CD4-positive, alpha-beta memory T cell (primary cell): ENCODE results near the gene DTX1. TPM values are rescaled to one million over a fixed set of nuclear protein-coding genes. Genes with fewer than 3 reads are reported as not detected.

Experiments used
- CTCF ChIA-PET: fragments of 350-600 bp; sonication (Branson Sonifier 250); formaldehyde crosslinking; loops from one replicate; lab custom pipeline; 2021; ENCODE audit warnings: inconsistent platforms; ENCODE audit not compliant: partially characterized antibody; lab: Charles Lee
- POLR2A ChIA-PET: fragments of 350-600 bp; sonication (Branson Sonifier 250); formaldehyde crosslinking; loops from one replicate; lab custom pipeline; 2021; ENCODE audit not compliant: partially characterized antibody; lab: Charles Lee
- DNase-seq, 5 donors: peaks; one replicate each; pipeline versions ENCODE4 v3.0.0 to v3.0.0-alpha.2; 2020 to 2022; ENCODE audit warnings: mixed read lengths in 1 of 5
- H3K27ac ChIP-seq: one replicate; pipeline ENCODE4 v1.7.0; 2013; ENCODE audit warnings: low read depth, low read length
- H3K27me3 ChIP-seq: 2 replicates; pipeline ENCODE4 v1.7.0; 2013; ENCODE audit warnings: mild to moderate bottlenecking, low read length, moderate library complexity; ENCODE audit not compliant: insufficient read depth
- H3K36me3 ChIP-seq: 2 replicates; pipeline ENCODE4 v1.7.0; 2013; ENCODE audit warnings: mild to moderate bottlenecking, low read length, moderate library complexity; ENCODE audit not compliant: insufficient read depth
- H3K4me1 ChIP-seq: 2 replicates; pipeline ENCODE4 v1.7.0; 2013; ENCODE audit warnings: mild to moderate bottlenecking, low read length, moderate library complexity; ENCODE audit not compliant: insufficient read depth
- H3K4me3 ChIP-seq, 2 donors: one replicate each; pipeline ENCODE4 v1.7.0; 2013; ENCODE audit warnings: low read length in 2 of 2, mild to moderate bottlenecking in 1 of 2
- H3K9me3 ChIP-seq, 2 donors: one replicate each; pipeline ENCODE4 v1.7.0; 2013; ENCODE audit warnings: low read length in 2 of 2, control low read depth in 1 of 2; ENCODE audit not compliant: control insufficient read depth in 1 of 2
- H3K27ac Mint-ChIP-seq, 7 donors: one replicate each; pipeline ENCODE4 v1.8.0; 2020 to 2021; ENCODE audit warnings: mixed read lengths in 7 of 7, mild to moderate bottlenecking in 6 of 7, inconsistent platforms in 3 of 7, moderate library complexity in 3 of 7
- H3K27me3 Mint-ChIP-seq, 2 donors: one replicate each; pipeline ENCODE4 v1.8.0; 2020 to 2021; ENCODE audit warnings: mixed read lengths in 2 of 2
- H3K36me3 Mint-ChIP-seq, 2 donors: one replicate each; pipeline ENCODE4 v1.8.0; 2020 to 2021; ENCODE audit warnings: mixed read lengths in 2 of 2, inconsistent platforms in 1 of 2, mild to moderate bottlenecking in 1 of 2
- H3K4me1 Mint-ChIP-seq, 4 donors: one replicate each; pipeline ENCODE4 v1.8.0; 2020 to 2021; ENCODE audit warnings: mixed read lengths in 4 of 4, mild to moderate bottlenecking in 1 of 4
- H3K4me3 Mint-ChIP-seq, 8 donors: one replicate each; pipeline ENCODE4 v1.8.0; 2020 to 2021; ENCODE audit warnings: mixed read lengths in 8 of 8, mild to moderate bottlenecking in 7 of 8, moderate library complexity in 6 of 8, inconsistent platforms in 3 of 8
- H3K9me3 Mint-ChIP-seq, 8 donors: one replicate each; pipeline ENCODE4 v1.8.0; 2020 to 2021; ENCODE audit warnings: mixed read lengths in 8 of 8, mild to moderate bottlenecking in 5 of 8, inconsistent platforms in 3 of 8, moderate library complexity in 1 of 8
- intact Hi-C: fragments of 100-400 bp; cut with micrococcal nuclease; formaldehyde crosslinking; loops from one replicate; pipeline ENCODE4 v1.15.1; 2023
- polyA plus RNA-seq, 2 donors: library from polyadenylated mRNA; unstranded; fragments of 300-500 nt; fragmentation: Illumina TruSeq; gene quantifications; one replicate each; pipeline ENCODE4 v1.2.3, GENCODE V29; 2021
- total RNA-seq, 2 experiments: library from RNA; stranded (reverse); gene quantifications; one replicate each; pipeline ENCODE4 v1.2.3, GENCODE V29; 2021

DTX1 gene
- total and polyA plus RNA-seq, 4 experiments from 2014 or later: 0.30 to 7.5 (median 5.5) TPM

- Mint-ChIP-seq H3K36me3 (peaks cover 3 to 6% of the 10 kb centered on the region in 2 donors), H3K27me3 (no peaks in the 10 kb centered on the region), H3K4me1 (peaks cover 46 to 83% (median 62%) of the 10 kb centered on the region in 4 donors), H3K9me3 (no peaks in the 10 kb centered on the region), H3K4me3 (peak overlapping the region in 2 of 8 donors; percentile 10 to 43), H3K27ac (peak overlapping the region in 6 of 7 donors; percentile 1 to 91 (median 79))
- POLR2A ChIA-PET: interaction anchor here (1.1 kb wide), 1 partner anchor 93 kb away, joined by 3 read pairs; the partner anchor contains the start of gene OAS2
- no peaks in the 10 kb centered on the region for H3K9me3 ChIP-seq
- H3K27me3 ChIP-seq: no peaks in the 10 kb centered on the region
- H3K27ac ChIP-seq: no peak overlapping the region
- peaks cover 36% of the 10 kb centered on the region for H3K4me1 ChIP-seq
- CTCF ChIA-PET: interaction anchor here (1.1 to 2.4 kb wide), 5 partner anchors 10 to 102 kb away, joined by 4 to 11 read pairs (median 5); no protein-coding TSS in a partner anchor
- no peak for DNase-seq
- no peak overlapping the region for H3K4me3 ChIP-seq
- H3K36me3 ChIP-seq: no peaks in the 10 kb centered on the region
- intact Hi-C loops: no loop called here
These were observed 14.9 kb downstream of the DTX1 start for GRCh38 chr12:113071135-113072112.

- Mint-ChIP-seq H3K4me1 (peaks cover 47 to 82% (median 62%) of the 10 kb centered on the region in 4 donors), H3K9me3 (no peaks in the 10 kb centered on the region), H3K27ac (peak overlapping the region in 6 of 7 donors; percentile 1 to 89 (median 72)), H3K27me3 (no peaks in the 10 kb centered on the region), H3K36me3 (peaks cover 8 to 11% of the 10 kb centered on the region in 2 donors), H3K4me3 (peak overlapping the region in 1 of 8 donors; percentile 39)
- POLR2A ChIA-PET: no interaction called here
- no peaks in the 10 kb centered on the region for H3K36me3 ChIP-seq
- peaks cover 36% of the 10 kb centered on the region for H3K4me1 ChIP-seq
- no peaks in the 10 kb centered on the region for H3K27me3 ChIP-seq
- CTCF ChIA-PET: interaction anchor here (2.4 kb wide), 1 partner anchor 23 kb away, joined by 11 read pairs; no protein-coding TSS in a partner anchor
- DNase-seq: no peak
- H3K27ac ChIP-seq: no peak overlapping the region
- no peaks in the 10 kb centered on the region for H3K9me3 ChIP-seq
- no peak overlapping the region for H3K4me3 ChIP-seq
- intact Hi-C loops: no loop called here
These were observed 15.6 kb downstream of the DTX1 start for GRCh38 chr12:113072136-113072535.

- no peaks in the 10 kb centered on the region for H3K36me3 ChIP-seq
- peaks cover 11 to 14% of the 10 kb centered on the region in 2 donors for H3K36me3 Mint-ChIP-seq
- no peak overlapping the region for H3K27ac ChIP-seq
- H3K27me3 Mint-ChIP-seq: no peaks in the 10 kb centered on the region
- ChIA-PET CTCF (interaction anchor here (1.2 to 2.4 kb wide), 2 partner anchors 25 to 81 kb away, joined by 3 to 11 read pairs; no protein-coding TSS in a partner anchor), POLR2A (interaction anchor here (1.0 kb wide), 1 partner anchor 11 kb away, joined by 3 read pairs; no protein-coding TSS in a partner anchor)
- peaks cover 42 to 70% (median 56%) of the 10 kb centered on the region in 4 donors for H3K4me1 Mint-ChIP-seq
- H3K4me3 Mint-ChIP-seq: peak overlapping the region in 2 of 8 donors; percentile 2 to 10
- no peaks in the 10 kb centered on the region for H3K27me3 ChIP-seq
- H3K4me3 ChIP-seq: no peak overlapping the region
- DNase-seq: no peak
- H3K9me3 ChIP-seq: no peaks in the 10 kb centered on the region
- peaks cover 36% of the 10 kb centered on the region for H3K4me1 ChIP-seq
- intact Hi-C loops: no loop called here
- peak overlapping the region in 5 of 7 donors; percentile 24 to 89 (median 68) for H3K27ac Mint-ChIP-seq
- H3K9me3 Mint-ChIP-seq: no peaks in the 10 kb centered on the region
These were observed 17.1 kb downstream of the DTX1 start for GRCh38 chr12:113073586-113073985.

- intact Hi-C loops: no loop called here
- Mint-ChIP-seq H3K36me3 (peaks cover 14 to 23% of the 10 kb centered on the region in 2 donors), H3K9me3 (no peaks in the 10 kb centered on the region), H3K27ac (peak overlapping the region; percentile 18 to 91 (median 65)), H3K4me3 (peak overlapping the region in 3 of 8 donors; percentile 8 to 58 (median 39)), H3K27me3 (no peaks in the 10 kb centered on the region), H3K4me1 (peaks cover 39 to 67% (median 46%) of the 10 kb centered on the region in 4 donors)
- no peak for DNase-seq
- no peaks in the 10 kb centered on the region for H3K9me3 ChIP-seq
- no peak overlapping the region for H3K27ac ChIP-seq
- no peaks in the 10 kb centered on the region for H3K36me3 ChIP-seq
- no peak overlapping the region for H3K4me3 ChIP-seq
- H3K27me3 ChIP-seq: no peaks in the 10 kb centered on the region
- H3K4me1 ChIP-seq: peaks cover 24% of the 10 kb centered on the region
- CTCF ChIA-PET: no interaction called here
- POLR2A ChIA-PET: interaction anchor here (1.1 kb wide), 1 partner anchor 15 kb away, joined by 4 read pairs; no protein-coding TSS in a partner anchor
These were observed 18.7 kb downstream of the DTX1 start for GRCh38 chr12:113075137-113075683.

GRCh38 chr12:113077057-113077858 is 20.7 kb downstream of the DTX1 start:
- H3K36me3 Mint-ChIP-seq: peaks cover 14 to 23% of the 10 kb centered on the region in 2 donors
- CTCF ChIA-PET: no interaction called here
- no peaks in the 10 kb centered on the region for H3K9me3 ChIP-seq
- H3K27me3 Mint-ChIP-seq: no peaks in the 10 kb centered on the region
- no peak overlapping the region for H3K4me3 ChIP-seq
- intact Hi-C loops: no loop called here
- H3K4me3 Mint-ChIP-seq: no peak overlapping the region
- H3K4me1 Mint-ChIP-seq: peaks cover 30 to 58% (median 35%) of the 10 kb centered on the region in 4 donors
- DNase-seq: no peak
- no peak overlapping the region for H3K27ac ChIP-seq
- H3K4me1 ChIP-seq: peaks cover 19% of the 10 kb centered on the region
- H3K9me3 Mint-ChIP-seq: no peaks in the 10 kb centered on the region
- POLR2A ChIA-PET: no interaction called here
- no peaks in the 10 kb centered on the region for H3K36me3 ChIP-seq
- H3K27me3 ChIP-seq: no peaks in the 10 kb centered on the region
- peak overlapping the region in 1 of 7 donors; percentile 15 for H3K27ac Mint-ChIP-seq

GRCh38 chr12:113077859-113078255 is 21.3 kb downstream of the DTX1 start:
- H3K9me3 Mint-ChIP-seq: no peaks in the 10 kb centered on the region
- DNase-seq: no peak
- no peaks in the 10 kb centered on the region for H3K36me3 ChIP-seq
- no peaks in the 10 kb centered on the region for H3K9me3 ChIP-seq
- POLR2A ChIA-PET: no interaction called here
- no peak overlapping the region for H3K27ac Mint-ChIP-seq
- H3K27me3 Mint-ChIP-seq: no peaks in the 10 kb centered on the region
- H3K4me3 Mint-ChIP-seq: no peak overlapping the region
- peaks cover 16 to 23% of the 10 kb centered on the region in 2 donors for H3K36me3 Mint-ChIP-seq
- no peak overlapping the region for H3K4me3 ChIP-seq
- H3K4me1 ChIP-seq: peaks cover 19% of the 10 kb centered on the region
- no peaks in the 10 kb centered on the region for H3K27me3 ChIP-seq
- peaks cover 31 to 60% (median 36%) of the 10 kb centered on the region in 4 donors for H3K4me1 Mint-ChIP-seq
- H3K27ac ChIP-seq: no peak overlapping the region
- CTCF ChIA-PET: interaction anchor here (1.2 kb wide), 1 partner anchor 11 kb away, joined by 3 read pairs; no protein-coding TSS in a partner anchor
- intact Hi-C loops: no loop called here
